ENCODE data around the gene MYRFL. TPM values are rescaled to one million over a fixed set of nuclear protein-coding genes. Genes with fewer than 3 reads are reported as not detected.

Gene MYRFL
- total and polyA plus RNA-seq, 2 of the 8 experiments (the other 6 are each of a cell fraction or from before 2014, with no cell fraction given) = 1.1 to 2.0 TPM

- no peak for TF ChIP-seq SUZ12 (IDR thresholded peaks at IDR 0.05; ENCODE audit: low read length)
- TF ChIP-seq YY1 (IDR thresholded peaks at IDR 0.05; ENCODE audit: low read depth, low read length) = no peak
- TF ChIP-seq RNF2 (IDR thresholded peaks at IDR 0.05; ENCODE audit: borderline replicate concordance, low read depth, low read length, missing control alignments, poor library complexity, severe bottlenecking) = no peak
- no peak for TF ChIP-seq ATF3 (IDR thresholded peaks at IDR 0.05; ENCODE audit: insufficient read depth, low read depth, low read length)
- TF ChIP-seq SP2 (IDR thresholded peaks at IDR 0.05; ENCODE audit: low read length) = no peak
- TF ChIP-seq MAFK (IDR thresholded peaks at IDR 0.05; ENCODE audit: low read depth, low read length) = no peak
These were observed 123.8 kb downstream of the MYRFL start (continued) for GRCh38 chr12:69948851-69949250.
